Activated T-helper 1 cell treated with anti-CD3 and anti-CD28 coated beads, Interleukin-12 subunit alpha, Interleukin-12 subunit beta, Interleukin-2, Interleukin-4 antibody, amounts not matched to agents 30 ng/mL and 10 ng/mL and 1 ng/mL, durations not matched to agents 14 hours and 24 hours and 36 hours (primary cell): ENCODE measurements around the gene SRL. TPM values are rescaled to one million over a fixed set of nuclear protein-coding genes. Genes with fewer than 3 reads are reported as not detected.
A peak's percentile ranks its signal among the peaks of the same experiment; 100 is the strongest.

Source experiments
- DNase-seq: peaks from one replicate; pipeline ENCODE4 v3.0.0; 2021; ENCODE audit warnings: low spot score
- H3K27ac Mint-ChIP-seq: one replicate; pipeline ENCODE4 v1.8.0; 2021; ENCODE audit warnings: mild to moderate bottlenecking, mixed read lengths
- H3K27me3 Mint-ChIP-seq: one replicate; pipeline ENCODE4 v1.8.0; 2022; ENCODE audit warnings: mild to moderate bottlenecking, moderate library complexity, mixed read lengths; ENCODE audit not compliant: insufficient read depth
- H3K36me3 Mint-ChIP-seq: one replicate; pipeline ENCODE4 v1.8.0; 2021; ENCODE audit warnings: low read depth, mixed read lengths
- H3K4me1 Mint-ChIP-seq: one replicate; pipeline ENCODE4 v1.8.0; 2021; ENCODE audit warnings: low read depth, mixed read lengths
- H3K4me3 Mint-ChIP-seq: one replicate; pipeline ENCODE4 v1.8.0; 2021; ENCODE audit warnings: mild to moderate bottlenecking, moderate library complexity, mixed read lengths
- H3K9me3 Mint-ChIP-seq: one replicate; pipeline ENCODE4 v1.8.0; 2021; ENCODE audit warnings: mixed read lengths
- intact Hi-C: fragments of 100-400 bp; cut with micrococcal nuclease; formaldehyde crosslinking; loops from one replicate; pipeline ENCODE4 v1.15.1; 2024
- total RNA-seq: library from RNA; stranded (reverse); gene quantifications from 2 replicates; pipeline ENCODE4 v1.2.3, GENCODE V29; 2022

Gene SRL
- total RNA-seq, 1 donor from 2014 or later = not detected

GRCh38 chr16:4202615-4203345 lies 39.1 kb downstream of the SRL start:
- intact Hi-C loops = no loop called here
- Mint-ChIP-seq H3K27me3 (peaks cover 15% of the 10 kb centered on the region), H3K4me3 (no peak overlapping the region), H3K9me3 (no peaks in the 10 kb centered on the region), H3K36me3 (no peaks in the 10 kb centered on the region), H3K27ac (no peak overlapping the region), H3K4me1 (peaks cover 5% of the 10 kb centered on the region)
- DNase-seq = no peak

GRCh38 chr16:4200781-4201137 lies 41.1 kb downstream of the SRL start:
- Mint-ChIP-seq H3K27me3 (peaks cover 15% of the 10 kb centered on the region), H3K4me1 (peaks cover 5% of the 10 kb centered on the region), H3K4me3 (no peak overlapping the region), H3K27ac (no peak overlapping the region), H3K36me3 (no peaks in the 10 kb centered on the region), H3K9me3 (no peaks in the 10 kb centered on the region)
- intact Hi-C loops = no loop called here
- no peak for DNase-seq

GRCh38 chr16:4200000-4200780 lies 41.7 kb downstream of the SRL start:
- Mint-ChIP-seq H3K4me1 (peaks cover 5% of the 10 kb centered on the region), H3K27me3 (peaks cover 14% of the 10 kb centered on the region), H3K36me3 (no peaks in the 10 kb centered on the region), H3K27ac (no peak overlapping the region), H3K9me3 (no peaks in the 10 kb centered on the region), H3K4me3 (no peak overlapping the region)
- DNase-seq = no peak
- intact Hi-C loops = no loop called here

GRCh38 chr16:4198816-4199215 lies 43.1 kb downstream of the SRL start:
- H3K9me3 Mint-ChIP-seq = no peaks in the 10 kb centered on the region
- H3K27me3 Mint-ChIP-seq = peaks cover 12% of the 10 kb centered on the region
- intact Hi-C loops = no loop called here
- H3K4me1 Mint-ChIP-seq = peaks cover 5% of the 10 kb centered on the region
- DNase-seq = no peak
- H3K4me3 Mint-ChIP-seq = no peak overlapping the region
- no peaks in the 10 kb centered on the region for H3K36me3 Mint-ChIP-seq
- no peak overlapping the region for H3K27ac Mint-ChIP-seq

- no peak overlapping the region for H3K27ac Mint-ChIP-seq
- H3K27me3 Mint-ChIP-seq = peaks cover 2% of the 10 kb centered on the region
- no peaks in the 10 kb centered on the region for H3K36me3 Mint-ChIP-seq
- H3K4me3 Mint-ChIP-seq = no peak overlapping the region
- H3K4me1 Mint-ChIP-seq = no peaks in the 10 kb centered on the region
- intact Hi-C loops = no loop called here
- no peak for DNase-seq
- no peaks in the 10 kb centered on the region for H3K9me3 Mint-ChIP-seq
Observed at GRCh38 chr16:4194661-4195060, 47.2 kb downstream of the SRL start.

- no peak overlapping the region for H3K4me3 Mint-ChIP-seq
- H3K9me3 Mint-ChIP-seq = no peaks in the 10 kb centered on the region
- no peaks in the 10 kb centered on the region for H3K36me3 Mint-ChIP-seq
- no peaks in the 10 kb centered on the region for H3K4me1 Mint-ChIP-seq
- H3K27ac Mint-ChIP-seq = no peak overlapping the region
- H3K27me3 Mint-ChIP-seq = peaks cover 2% of the 10 kb centered on the region
- no peak for DNase-seq
- intact Hi-C loops = no loop called here
Observed at GRCh38 chr16:4193920-4194319, 48.0 kb downstream of the SRL start.

GRCh38 chr16:4192206-4192605 lies 49.7 kb downstream of the SRL start:
- H3K4me3 Mint-ChIP-seq = no peak overlapping the region
- no peak overlapping the region for H3K27ac Mint-ChIP-seq
- no peak for DNase-seq
- H3K36me3 Mint-ChIP-seq = no peaks in the 10 kb centered on the region
- H3K27me3 Mint-ChIP-seq = peaks cover 9% of the 10 kb centered on the region
- no peaks in the 10 kb centered on the region for H3K4me1 Mint-ChIP-seq
- H3K9me3 Mint-ChIP-seq = no peaks in the 10 kb centered on the region
- intact Hi-C loops = no loop called here

GRCh38 chr16:4190712-4191333 lies 51.1 kb downstream of the SRL start:
- no peaks in the 10 kb centered on the region for H3K36me3 Mint-ChIP-seq
- intact Hi-C loops = no loop called here
- H3K9me3 Mint-ChIP-seq = no peaks in the 10 kb centered on the region
- peaks cover 12% of the 10 kb centered on the region for H3K27me3 Mint-ChIP-seq
- no peak for DNase-seq
- H3K27ac Mint-ChIP-seq = no peak overlapping the region
- H3K4me3 Mint-ChIP-seq = no peak overlapping the region
- H3K4me1 Mint-ChIP-seq = no peaks in the 10 kb centered on the region

- Mint-ChIP-seq H3K9me3 (no peaks in the 10 kb centered on the region), H3K36me3 (no peaks in the 10 kb centered on the region), H3K4me3 (no peak overlapping the region), H3K27ac (no peak overlapping the region), H3K27me3 (peaks cover 12% of the 10 kb centered on the region), H3K4me1 (no peaks in the 10 kb centered on the region)
- DNase-seq = no peak
- intact Hi-C loops = no loop called here
Observed at GRCh38 chr16:4190086-4190485, 51.8 kb downstream of the SRL start.

GRCh38 chr16:4184038-4184702 lies 57.7 kb downstream of the SRL start:
- Mint-ChIP-seq H3K36me3 (no peaks in the 10 kb centered on the region), H3K4me1 (peaks cover 5% of the 10 kb centered on the region), H3K9me3 (no peaks in the 10 kb centered on the region), H3K27me3 (peaks cover 15% of the 10 kb centered on the region), H3K4me3 (peak overlapping the region; percentile 84), H3K27ac (no peak overlapping the region)
- no peak for DNase-seq
- intact Hi-C loops = loop anchor here (5.0 kb wide), 2 partner anchors 233 to 302 kb away; partner anchors contain the start of genes CORO7 and CREBBP

- H3K9me3 Mint-ChIP-seq = no peaks in the 10 kb centered on the region
- peak overlapping the region; percentile 80 for H3K27ac Mint-ChIP-seq
- DNase-seq = peak; percentile 92
- peaks cover 5% of the 10 kb centered on the region for H3K4me1 Mint-ChIP-seq
- no peaks in the 10 kb centered on the region for H3K36me3 Mint-ChIP-seq
- peaks cover 12% of the 10 kb centered on the region for H3K27me3 Mint-ChIP-seq
- peak overlapping the region; percentile 80 for H3K4me3 Mint-ChIP-seq
- intact Hi-C loops = loop anchor here (1.0 to 5.0 kb wide), 5 partner anchors 67 to 301 kb away; partner anchors contain the start of genes ADCY9, CORO7 and CREBBP
Observed at GRCh38 chr16:4183237-4184037, 58.4 kb downstream of the SRL start.

- Mint-ChIP-seq H3K4me3 (peak overlapping the region; percentile 78), H3K36me3 (no peaks in the 10 kb centered on the region), H3K9me3 (no peaks in the 10 kb centered on the region), H3K27ac (peak overlapping the region; percentile 80), H3K4me1 (peaks cover 5% of the 10 kb centered on the region), H3K27me3 (peaks cover 13% of the 10 kb centered on the region)
- DNase-seq = no peak
- intact Hi-C loops = loop anchor here (1.0 to 5.0 kb wide), 5 partner anchors 66 to 300 kb away; partner anchors contain the start of genes ADCY9, CORO7 and CREBBP
Observed at GRCh38 chr16:4182581-4183236, 59.2 kb downstream of the SRL start.
